Right forelimb (tissue), 1 donor: ENCODE data around the gene SSH3.

Experiments
- DNase-seq: peaks from one replicate; pipeline ENCODE4 v3.0.0-alpha.2; 2018

The SSH3 gene

DNA sequence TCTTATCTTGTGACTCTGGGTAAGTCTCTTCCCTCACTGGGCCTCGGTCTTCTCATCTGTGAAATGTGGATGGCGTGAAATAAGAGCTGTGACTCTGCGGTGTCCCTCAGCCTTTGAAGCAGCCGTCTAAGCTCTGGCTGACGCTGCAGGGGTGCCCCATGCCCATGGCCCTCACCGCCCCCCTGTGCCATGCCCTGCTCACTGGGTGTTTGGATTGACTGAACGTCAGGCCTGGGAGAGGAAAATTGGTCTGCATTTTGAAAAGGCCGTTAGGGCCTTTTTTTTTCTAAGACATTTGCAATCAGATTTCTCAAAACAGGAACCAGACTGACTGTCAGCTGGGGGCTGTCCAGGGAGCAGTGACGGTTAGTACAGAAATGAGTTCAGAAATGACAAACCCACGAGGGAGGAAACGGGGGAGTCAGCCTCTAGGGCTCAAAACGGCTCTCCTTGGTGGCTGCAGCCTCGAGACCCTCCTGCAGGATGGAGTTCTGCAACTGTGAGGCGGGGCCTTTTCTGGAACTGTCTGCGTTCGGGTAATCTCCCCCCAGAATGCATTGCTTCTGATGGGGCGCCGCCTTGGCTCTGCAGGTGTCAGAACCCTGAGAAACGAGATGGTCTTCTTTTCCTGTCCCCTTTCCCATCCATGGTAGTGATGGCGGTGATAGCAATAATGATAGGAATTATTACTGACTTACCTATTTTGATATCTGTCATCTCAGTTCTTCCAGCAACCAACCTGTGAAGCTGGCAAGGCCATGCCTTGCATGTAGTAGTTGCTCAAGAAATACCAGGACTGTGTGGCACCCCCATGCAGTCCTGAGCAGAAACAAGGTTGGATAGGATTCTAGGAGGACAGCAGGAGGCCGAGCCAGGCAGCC lies 35.0 kb upstream of the SSH3 start:
- no peak for DNase-seq

DNA sequence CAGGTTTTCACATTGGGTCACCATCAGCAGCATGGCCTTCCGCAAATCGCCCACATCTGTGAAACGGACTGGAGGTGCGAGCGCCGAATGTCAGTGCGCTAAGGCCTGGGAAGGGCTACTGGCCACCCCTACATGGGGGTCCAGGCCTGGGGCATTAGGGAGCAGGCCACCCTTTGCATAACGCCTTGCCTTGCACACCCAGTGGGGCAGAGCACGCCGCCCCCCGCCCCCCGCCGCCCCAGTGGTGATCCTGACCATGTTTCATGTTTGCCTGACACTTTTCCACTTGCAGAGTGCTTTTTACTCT lies 34.4 kb upstream of the SSH3 start:
- no peak for DNase-seq

DNA sequence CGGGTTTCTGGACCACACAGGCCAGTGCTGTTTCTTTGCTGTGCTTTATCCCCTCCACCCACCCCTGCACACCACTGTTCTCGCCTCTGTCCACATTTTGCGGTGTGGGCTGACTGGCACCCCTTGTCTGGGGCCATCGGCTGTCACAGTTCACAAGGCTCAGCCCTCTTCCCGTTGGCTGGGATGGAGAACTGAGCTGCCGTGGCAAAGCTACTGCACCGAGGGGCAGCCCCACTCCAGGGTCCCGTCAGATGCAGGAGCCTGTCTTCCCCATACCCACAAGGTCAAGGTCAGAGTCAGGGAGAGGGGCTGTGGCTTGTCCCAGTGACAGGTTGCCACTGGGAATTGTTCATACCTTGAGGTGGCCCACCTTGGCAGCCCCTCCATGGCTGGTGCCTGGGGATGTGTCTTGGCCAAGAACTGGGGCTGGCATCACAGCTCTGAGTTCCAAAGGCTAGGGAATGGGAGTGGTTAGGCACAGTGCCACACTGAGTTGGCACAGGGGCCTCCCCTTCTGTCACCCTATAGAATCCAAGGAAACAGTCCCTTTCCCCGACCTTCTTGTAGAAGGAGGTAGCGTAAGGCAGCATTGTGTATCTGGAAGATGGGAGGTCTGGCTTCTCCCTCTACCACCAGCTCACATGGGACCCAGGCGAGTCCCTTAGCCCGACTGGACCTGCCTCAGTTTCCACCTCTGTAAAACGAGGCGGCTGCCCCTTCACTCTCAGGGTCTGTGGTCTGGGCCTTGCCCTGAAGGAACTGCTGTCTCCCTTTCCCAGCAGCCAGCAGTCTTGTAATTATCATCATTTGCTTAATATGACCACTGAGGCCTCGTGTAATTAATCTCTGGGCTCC lies 33.7 kb upstream of the SSH3 start:
- DNase-seq: no peak

DNA sequence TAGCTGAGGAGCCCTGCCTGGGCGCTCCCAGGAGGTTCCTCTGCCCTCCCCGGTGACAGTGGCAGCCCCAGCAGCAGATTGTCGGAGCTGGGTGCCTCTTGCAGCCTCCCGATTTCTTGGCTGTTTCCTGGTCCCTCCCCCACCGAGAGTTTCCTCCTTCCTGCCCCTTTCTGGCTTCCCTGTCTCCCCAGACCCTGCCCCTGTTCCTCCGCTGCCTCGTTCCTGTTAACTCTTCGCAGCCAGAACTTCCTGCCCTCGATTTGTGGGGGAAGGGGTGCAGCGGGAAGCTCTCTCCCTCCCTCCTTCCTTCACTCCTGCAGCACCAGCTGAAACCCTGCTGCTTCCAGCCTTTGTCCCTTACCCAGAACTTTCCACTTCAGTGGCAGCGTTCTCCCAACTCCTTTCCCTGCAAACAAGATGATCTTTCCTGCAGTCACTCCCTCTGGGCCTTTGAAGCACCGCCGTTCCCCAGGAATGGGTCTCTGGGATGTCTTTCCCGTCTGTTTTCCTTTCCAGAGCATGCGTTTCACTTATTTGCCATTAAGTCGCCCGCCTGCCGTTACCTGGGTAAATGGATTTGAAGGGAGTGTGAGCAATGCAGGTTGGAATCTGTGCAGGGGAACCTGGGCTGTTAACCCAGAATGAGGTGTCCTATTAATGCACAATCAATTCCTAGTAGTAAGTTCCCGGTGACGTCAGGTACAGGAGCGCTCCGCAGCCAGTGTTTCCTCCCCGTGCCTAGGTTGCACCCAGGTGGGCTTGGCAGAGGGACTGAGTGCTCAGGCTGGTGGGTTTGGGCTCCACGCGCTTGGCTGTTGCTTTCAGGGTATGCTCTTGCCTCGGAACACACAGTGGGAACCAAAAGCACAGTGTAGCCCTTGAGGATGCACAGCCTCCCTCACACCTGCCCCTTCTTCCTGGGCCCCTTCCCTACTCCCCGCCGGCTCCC lies 32.8 kb upstream of the SSH3 start:
- DNase-seq: no peak

DNA sequence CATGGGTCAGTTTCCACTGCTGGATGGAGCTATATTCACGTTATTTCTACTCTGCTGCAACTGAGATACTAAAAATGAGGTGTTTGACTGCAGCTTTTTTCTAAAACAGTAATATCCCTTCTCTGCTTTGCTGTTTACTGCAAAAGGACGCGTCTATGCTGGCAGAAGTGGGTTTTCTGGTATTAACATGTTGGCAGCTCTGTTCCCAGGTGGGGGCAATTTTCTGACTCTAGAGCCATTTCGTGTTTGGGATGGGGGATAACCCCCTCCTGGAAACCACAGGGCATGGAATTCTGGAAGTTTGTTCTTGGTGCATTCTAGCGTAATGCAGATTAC lies 32.2 kb upstream of the SSH3 start:
- no peak for DNase-seq

DNA sequence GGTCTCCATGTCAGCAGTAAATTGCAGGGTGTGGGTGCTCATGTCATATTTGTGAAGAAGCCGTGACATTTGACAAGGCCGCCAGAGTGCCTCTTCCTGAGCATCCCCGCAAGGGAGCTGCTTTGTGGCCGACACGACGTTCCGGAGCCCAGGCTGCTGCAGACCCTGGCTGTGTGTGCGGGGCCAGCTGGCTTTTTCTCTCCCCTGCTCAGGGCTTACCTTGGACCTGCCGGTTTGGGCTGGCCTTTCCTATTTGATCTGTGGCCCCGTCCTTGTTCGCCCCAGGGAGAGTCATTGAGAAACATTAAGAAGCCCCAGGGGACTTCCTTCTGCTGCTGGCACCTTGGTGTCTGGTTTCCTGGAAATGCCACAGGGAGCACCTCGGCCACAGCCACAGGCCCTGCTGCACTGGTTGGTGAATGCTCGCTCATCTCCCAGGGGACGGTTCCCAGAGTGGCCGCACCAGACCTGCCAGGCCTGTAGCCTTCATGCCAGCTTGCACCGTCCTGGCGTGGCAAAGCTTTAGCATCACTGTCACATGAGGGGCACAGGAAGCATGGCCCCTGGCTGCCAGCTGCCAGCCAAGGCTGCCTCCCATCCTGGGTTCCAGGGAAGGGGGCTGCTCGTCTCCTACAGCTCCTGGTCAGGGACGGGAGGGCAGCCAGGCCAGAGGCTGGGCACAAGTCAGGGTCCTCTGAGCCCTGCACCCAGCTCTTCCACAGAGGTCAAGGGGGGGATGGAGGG lies 31.6 kb upstream of the SSH3 start:
- DNase-seq: no peak

DNA sequence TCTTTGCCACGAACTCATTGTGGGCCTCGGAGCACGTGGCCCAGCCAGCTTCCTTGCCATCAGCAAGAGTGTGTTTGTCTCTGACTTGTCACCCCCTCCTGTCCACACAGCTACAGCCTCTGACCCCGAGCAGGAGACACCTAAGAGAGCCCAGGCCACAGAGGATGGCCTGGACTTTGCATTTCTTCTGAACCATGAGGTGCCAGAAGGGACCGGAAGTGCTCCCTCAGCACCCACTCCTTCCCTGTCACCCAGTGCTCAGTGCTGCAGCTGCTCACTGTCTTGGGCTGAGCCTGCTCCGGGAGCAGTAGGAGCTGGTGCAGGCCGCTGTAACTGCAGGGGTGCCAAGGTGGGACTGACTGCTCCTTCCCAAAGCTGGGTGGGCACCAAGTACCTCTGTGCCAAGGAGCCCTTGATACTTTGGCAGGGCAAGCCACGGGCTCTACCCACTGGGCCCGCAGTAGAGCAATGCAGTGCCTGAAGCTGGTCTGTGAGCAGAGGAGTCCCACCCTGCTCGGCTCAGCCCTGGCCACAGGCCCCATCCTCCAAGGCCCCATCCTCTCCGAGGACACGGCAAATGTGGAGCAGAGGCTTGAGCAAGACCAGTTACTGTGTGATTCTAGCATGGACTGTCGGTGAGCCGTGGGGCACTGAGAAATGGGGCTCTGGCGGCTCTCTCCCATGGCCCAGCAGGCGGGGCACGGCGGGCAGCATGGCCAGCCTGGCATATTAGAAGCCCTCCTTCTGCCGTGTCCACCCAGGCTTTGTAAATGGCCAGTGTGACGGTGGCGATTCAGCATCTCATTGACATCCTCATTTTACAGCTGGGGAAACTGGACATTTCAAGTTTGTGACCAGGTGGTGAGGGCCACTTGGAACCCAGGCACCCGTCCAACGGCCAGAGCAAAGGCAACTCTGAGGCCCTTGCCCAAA lies 30.7 kb upstream of the SSH3 start:
- no peak for DNase-seq

DNA sequence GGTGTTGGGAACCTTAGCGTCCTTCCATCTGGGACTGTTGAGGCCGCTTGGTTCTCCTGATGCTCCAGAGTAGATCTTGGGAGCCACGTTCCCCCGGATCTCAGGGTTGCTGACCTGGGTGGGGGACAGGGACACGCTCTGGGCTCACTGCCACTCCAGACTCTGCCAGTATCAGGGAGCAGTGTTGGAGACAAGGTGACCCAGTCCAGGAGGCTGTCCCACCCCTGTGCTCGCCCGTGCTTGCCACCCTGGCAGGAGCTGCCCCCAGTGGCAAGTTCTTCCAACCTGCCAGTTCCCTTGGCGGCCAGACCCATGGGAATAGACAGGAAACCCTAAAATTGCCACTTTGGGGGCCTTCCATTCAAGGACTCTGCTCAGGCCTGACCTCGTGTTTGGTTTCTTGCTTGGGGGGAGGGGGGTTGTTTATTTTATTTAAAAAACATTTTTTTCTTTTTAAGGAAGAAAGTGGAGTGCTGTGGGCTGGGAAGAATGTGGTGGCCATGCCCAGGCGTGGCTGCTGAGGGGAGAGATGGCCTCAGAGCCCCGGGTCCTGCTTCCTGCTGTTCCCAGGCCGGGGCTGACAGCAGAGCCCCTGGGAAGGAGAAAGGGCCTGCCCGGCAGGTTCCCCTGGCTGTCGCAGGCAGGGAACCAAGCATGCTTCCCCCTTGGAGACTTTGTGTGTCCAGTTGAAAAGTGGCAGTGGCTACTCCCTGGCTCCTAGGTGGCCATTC lies 29.9 kb upstream of the SSH3 start:
- DNase-seq: no peak

DNA sequence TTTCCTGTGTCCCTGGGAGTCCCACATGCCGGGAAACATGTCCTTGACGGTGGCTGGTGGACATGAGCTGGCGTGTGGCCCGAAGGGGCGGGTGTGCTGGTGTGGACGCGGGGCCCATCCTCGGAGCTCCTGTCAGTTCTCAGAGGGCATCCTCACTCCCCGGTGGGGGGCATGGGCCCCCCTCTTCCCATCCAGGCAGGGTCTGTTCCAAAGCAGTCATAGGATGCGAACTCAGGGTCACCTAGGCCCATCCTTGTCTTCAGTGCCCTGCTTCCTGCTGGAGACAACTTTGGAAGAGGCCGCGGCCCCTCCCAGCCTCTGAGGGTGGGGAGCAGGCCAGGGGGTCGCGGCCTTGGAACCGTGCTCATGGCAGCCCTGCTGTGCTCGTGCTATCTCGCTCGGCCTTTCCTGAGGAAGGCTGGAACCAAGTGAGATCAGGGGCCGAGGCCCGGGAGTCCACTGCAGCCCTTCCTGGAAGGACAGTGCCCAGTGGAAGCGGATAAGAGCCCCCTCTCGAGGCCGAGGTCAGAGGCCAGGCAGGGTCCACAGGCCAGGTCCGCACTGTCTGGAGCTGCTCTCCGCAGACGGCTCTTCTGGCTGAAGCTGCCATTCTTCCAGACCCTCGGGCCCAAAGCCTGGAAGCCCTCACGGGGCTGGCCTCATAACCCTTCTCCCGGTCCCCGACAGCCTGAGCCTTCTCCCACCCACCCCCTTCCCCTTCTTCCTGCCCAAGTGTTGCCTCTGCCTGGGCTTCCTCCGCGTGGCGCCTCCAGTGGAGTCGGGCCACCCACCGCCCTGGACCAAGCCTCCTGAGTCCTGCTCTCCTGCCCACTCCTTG lies 28.3 kb upstream of the SSH3 start:
- no peak for DNase-seq

DNA sequence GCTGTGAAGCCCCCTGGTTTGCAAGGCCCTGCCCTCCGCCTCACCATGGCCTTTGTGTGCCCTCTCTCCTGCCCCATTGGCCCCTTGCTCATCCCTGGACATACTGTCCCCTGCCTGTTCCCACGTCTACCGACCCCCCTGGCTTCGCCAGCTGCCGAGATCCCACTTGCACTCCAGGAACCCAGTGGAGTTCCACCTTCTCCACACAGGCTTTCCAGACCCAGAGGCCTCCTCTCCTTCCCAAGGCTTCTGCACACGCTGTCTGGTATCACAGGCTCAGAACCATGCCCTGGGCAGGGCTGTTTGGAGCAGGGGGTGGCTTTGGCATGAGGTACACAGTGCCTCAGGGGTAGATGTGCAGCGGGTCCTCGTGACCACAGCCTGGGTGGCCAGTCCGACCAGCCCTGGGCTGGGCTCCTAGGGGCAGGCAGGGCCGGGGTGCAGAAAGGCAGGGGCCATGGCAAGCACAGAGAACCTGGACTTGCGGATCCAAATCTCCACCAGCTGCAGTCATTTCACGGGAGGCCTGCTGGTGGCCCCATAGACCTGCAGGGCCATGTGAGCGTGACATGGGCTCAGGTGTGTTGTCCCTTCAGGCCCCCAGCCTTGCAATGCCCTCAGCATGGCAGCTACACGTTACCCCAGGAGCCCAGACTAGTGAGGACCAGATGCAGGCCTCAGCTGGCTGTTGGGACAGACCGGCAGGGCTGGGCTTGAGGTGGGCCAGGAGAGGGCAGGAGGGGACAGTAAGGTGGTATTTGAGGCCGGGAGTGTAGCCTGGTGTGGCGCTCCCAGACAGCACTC lies 27.5 kb upstream of the SSH3 start:
- no peak for DNase-seq

DNA sequence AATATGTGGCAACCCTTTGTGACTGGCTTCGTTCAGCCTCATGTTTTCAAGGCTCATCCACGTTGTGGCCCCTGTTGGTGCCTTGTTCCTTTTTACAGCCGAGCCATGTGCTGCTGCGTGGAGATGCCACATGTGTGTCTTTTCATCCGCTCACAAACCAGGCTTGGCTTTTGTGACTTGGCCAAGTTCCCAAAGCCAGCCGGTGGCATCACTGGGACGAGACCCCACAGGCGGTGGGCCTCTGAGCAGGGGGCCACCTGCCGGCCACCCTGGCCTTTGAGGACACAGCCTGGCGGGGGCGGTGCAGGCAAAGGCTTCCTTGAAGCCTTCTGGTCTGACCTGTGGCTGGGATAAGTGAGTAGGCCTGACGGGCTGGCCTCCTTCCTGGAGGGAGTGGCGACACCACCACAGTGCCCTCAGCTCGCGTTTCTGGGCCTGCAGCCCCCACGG lies 26.5 kb upstream of the SSH3 start:
- no peak for DNase-seq

DNA sequence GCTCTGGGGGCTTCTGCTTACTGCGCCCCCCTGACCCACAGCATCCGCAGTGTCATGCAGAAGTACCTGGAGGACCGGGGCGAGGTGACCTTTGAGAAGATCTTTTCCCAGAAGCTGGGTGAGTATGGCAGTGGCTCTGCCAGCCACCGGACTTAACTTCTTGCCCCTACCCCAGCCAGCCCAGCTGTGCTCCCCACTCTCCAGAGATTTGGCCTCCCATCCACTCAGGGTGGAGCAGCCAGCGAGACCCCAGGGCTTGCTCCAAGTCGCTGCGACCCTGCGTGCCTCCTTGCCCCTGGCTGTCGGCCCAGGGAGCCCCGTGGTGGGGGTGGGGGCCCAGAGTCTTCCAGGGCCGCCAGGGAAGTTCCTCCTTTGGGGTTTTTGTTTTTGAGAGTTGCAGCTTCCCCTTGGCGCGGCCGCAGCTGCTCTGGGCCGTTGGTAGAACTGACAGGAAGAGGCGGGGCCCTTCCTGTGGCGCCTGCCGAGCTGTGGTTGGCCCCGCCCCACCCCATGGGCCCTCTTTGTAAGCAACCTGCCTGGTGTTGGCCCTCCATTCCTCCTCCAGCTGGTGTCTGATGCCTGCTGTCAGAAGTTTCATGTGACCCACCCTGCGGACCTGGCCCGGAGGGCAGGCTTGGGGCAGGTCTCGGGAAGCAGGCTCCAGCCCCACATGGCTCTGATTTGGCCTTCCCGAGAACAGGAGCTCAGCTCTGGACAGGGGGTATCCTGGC lies 25.9 kb upstream of the SSH3 start:
- DNase-seq: peak; percentile 88

DNA sequence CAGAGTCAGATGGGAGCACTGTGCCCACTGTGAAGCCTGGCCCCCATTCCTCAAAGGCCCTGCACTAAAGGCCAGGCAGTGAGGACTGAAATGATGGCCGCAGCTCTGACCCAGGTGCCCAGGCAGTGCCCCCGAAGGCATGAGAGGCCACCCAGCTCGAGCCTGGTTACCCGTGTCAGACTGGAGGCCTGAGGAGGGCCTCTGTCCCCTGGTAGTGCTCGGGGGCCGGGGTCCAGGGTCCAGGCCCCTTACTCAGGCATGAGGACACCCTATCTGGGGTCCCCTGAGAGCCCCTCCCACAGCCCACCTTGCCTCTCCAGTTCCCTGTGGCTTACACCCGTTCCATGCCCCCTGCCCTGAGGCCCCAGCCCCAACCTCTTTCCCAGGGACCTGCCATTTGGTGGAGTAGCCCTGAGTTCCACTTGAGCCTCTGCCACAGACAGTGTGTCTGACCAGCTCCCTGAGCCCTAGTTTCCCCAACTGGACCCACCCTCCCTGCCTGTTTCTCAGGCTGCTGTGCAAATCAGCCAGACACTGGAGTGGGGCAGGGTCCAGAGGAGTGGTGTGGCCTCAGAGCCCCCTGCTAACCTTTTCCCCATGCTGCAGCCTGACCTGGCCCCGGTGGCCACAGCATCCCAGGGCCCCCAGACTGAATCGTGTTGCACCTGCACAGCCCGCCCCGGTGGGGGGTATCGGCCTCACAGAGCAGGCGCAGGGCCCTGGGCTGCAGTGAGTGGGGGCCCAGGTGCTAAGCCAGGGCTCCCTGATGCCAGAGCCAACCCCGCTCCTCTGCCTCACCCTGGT lies 25.0 kb upstream of the SSH3 start:
- no peak for DNase-seq

DNA sequence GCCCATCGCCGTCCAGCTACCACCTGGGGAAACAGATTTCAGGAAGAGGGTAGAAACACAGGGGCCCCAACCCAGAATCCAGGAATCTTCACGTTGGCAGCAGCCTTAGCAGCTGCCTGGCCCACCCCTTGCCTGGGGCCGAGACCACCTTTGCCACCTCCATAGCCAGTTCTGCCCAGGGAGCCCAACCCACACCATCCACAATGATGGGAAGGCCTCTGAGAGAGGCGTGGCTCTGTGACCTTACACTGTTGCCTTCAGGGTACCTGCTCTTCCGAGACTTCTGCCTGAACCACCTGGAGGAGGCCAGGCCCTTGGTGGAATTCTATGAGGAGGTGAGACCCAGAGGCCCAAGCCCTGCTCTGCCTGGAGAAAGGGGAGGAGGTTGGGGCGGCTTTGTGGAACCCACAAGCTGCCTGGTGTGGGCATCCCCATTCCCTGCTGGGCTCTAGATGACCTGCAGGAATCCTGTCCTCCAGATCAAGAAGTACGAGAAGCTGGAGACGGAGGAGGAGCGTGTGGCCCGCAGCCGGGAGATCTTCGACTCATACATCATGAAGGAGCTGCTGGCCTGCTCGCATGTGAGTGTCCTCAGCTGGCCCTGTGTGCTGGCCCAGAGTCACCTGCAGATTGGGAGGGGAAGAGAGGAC lies 24.3 kb upstream of the SSH3 start:
- DNase-seq: no peak

DNA sequence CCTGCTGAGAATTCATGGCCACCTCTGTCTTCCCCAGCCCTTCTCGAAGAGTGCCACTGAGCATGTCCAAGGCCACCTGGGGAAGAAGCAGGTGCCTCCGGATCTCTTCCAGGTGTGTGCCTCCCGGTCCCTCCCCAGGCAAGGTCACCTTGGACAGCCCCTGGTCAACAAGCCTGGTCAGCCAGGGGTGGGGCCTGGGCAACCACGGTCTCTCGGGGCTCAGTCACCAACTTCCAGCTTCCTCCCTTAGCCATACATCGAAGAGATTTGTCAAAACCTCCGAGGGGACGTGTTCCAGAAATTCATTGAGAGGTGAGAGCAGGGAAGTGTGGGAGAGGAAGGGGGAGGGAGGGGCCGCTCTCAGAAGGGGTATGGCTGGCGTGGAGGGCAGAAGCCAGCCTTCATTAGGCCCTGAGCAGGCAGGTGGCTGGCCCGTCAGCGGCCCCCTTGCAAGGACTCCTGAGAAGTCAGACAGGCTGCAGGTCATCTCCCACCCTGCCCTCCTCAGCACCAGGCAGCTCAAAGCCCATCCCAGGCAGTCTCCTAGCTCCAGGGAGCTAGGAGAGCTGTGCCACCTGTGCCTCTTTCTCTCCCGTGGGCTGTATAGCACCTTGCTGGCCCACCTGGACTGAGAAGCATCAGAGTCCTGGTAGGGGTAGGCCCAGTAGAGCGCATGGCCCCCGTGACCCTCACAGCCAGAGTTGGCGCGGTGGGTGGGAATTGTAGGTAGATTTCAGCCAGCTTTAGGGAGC lies 23.6 kb upstream of the SSH3 start:
- DNase-seq: no peak

DNA sequence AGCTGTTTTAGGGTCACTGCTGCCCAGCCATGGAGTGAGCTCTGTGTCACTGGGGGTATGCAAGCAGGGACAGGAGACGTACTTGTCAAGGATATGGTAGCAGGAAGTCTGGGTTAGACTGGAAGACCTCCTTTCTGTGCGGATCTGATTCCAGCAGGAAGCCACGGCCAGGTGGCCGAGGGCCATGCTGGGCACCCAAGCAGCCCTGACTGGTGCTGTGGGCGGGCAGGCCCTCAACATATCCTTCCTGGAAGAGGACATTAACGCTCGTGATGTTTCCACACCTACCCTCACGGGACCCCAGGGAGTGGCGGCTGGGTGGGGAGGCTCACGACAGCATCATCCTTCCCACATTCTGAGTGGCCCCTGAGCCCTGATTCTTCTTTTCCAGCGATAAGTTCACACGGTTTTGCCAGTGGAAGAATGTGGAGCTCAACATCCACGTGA lies 23.0 kb upstream of the SSH3 start:
- no peak for DNase-seq
